Activated CD8-positive, alpha-beta memory T cell treated with anti-CD3 and anti-CD28 coated beads, Interleukin-2, amount 50 U/mL, for 24 hours (primary cell): ENCODE data around the gene CD302.
"Not testable (repeated sequence)": the region's sequence is repeated elsewhere in the genome, so short reads cannot be mapped to it uniquely, and the experiment has no call there.

Source experiments
- DNase-seq: peaks from one replicate; pipeline ENCODE4 v3.0.0-alpha.2; 2020; ENCODE audit errors: extremely low read depth

CD302 gene

GRCh38 chr2:159797543-159798375 is at the start of gene CD302:
TSS of gene CD302 (minus strand) at chr2:159798208. CDS start at chr2:159798198, 10 bp downstream.
- DNase-seq: no peak

- DNase-seq: no peak
These were observed 48.6 kb upstream of the CD302 start for GRCh38 chr2:159846564-159846963.

- no peak for DNase-seq
These were observed 42.6 kb upstream of the CD302 start for GRCh38 chr2:159840616-159841015.

GRCh38 chr2:159832858-159833257 is 34.9 kb upstream of the CD302 start:
- no peak for DNase-seq

GRCh38 chr2:159832026-159832425 is 34.0 kb upstream of the CD302 start:
- DNase-seq: no peak

- no peak for DNase-seq
These were observed 31.4 kb upstream of the CD302 start for GRCh38 chr2:159829376-159829775.

- no peak for DNase-seq
These were observed 30.7 kb upstream of the CD302 start for GRCh38 chr2:159828738-159829137.

GRCh38 chr2:159822478-159822833 is 24.4 kb upstream of the CD302 start:
- not testable (repeated sequence) for DNase-seq

GRCh38 chr2:159821775-159822477 is 23.9 kb upstream of the CD302 start:
- not testable (repeated sequence) for DNase-seq

GRCh38 chr2:159818940-159819339 is 20.9 kb upstream of the CD302 start:
- DNase-seq: no peak

GRCh38 chr2:159817283-159817682 is 19.3 kb upstream of the CD302 start:
- no peak for DNase-seq

- no peak for DNase-seq
These were observed 13.2 kb upstream of the CD302 start for GRCh38 chr2:159811232-159811631.

- DNase-seq: no peak
These were observed 10.0 kb upstream of the CD302 start for GRCh38 chr2:159808032-159808425.

- DNase-seq: no peak
These were observed 9.4 kb upstream of the CD302 start for GRCh38 chr2:159807183-159808031.

- DNase-seq: no peak
These were observed 6.9 kb upstream of the CD302 start for GRCh38 chr2:159804941-159805340.

- DNase-seq: no peak
These were observed 5.4 kb upstream of the CD302 start for GRCh38 chr2:159803235-159803962.

GRCh38 chr2:159802673-159803072 is 4.7 kb upstream of the CD302 start:
- DNase-seq: no peak

GRCh38 chr2:159799833-159800232 is 1.8 kb upstream of the CD302 start:
- no peak for DNase-seq

GRCh38 chr2:159798376-159798725 is 343 bp upstream of the CD302 start:
- no peak for DNase-seq

GRCh38 chr2:159797225-159797542 is 824 bp downstream of the CD302 start:
- no peak for DNase-seq

GRCh38 chr2:159795841-159796690 is 1.9 kb downstream of the CD302 start:
- DNase-seq: no peak
